IgD-negative memory B cell (primary cell): ENCODE data around the gene GRAMD4. TPM values are rescaled to one million over a fixed set of nuclear protein-coding genes. Genes with fewer than 3 reads are reported as not detected.
A peak's percentile ranks its signal among the peaks of the same experiment; 100 is the strongest.

Experiments
- H3K27ac Mint-ChIP-seq, 3 donors: one replicate each; pipeline ENCODE4 v1.8.0; 2020 to 2022; ENCODE audit warnings: mild to moderate bottlenecking in 3 of 3, mixed read lengths in 3 of 3, moderate library complexity in 1 of 3
- H3K27me3 Mint-ChIP-seq: one replicate; pipeline ENCODE4 v1.8.0; 2021; ENCODE audit warnings: mixed read lengths
- H3K36me3 Mint-ChIP-seq: one replicate; pipeline ENCODE4 v1.8.0; 2020; ENCODE audit warnings: mild to moderate bottlenecking, mixed read lengths
- H3K4me1 Mint-ChIP-seq, 3 donors: one replicate each; pipeline ENCODE4 v1.8.0; 2020 to 2022; ENCODE audit warnings: mixed read lengths in 3 of 3, mild to moderate bottlenecking in 1 of 3
- H3K4me3 Mint-ChIP-seq, 4 donors: one replicate each; pipeline ENCODE4 v1.8.0; 2020 to 2022; ENCODE audit warnings: mild to moderate bottlenecking in 4 of 4, mixed read lengths in 4 of 4, moderate library complexity in 3 of 4
- H3K9me3 Mint-ChIP-seq, 3 donors: one replicate each; pipeline ENCODE4 v1.8.0; 2020 to 2021; ENCODE audit warnings: mixed read lengths in 3 of 3, mild to moderate bottlenecking in 1 of 3
- polyA plus RNA-seq: library from polyadenylated mRNA; unstranded; fragments of 300-500 nt; fragmentation: Illumina TruSeq; gene quantifications from one replicate; pipeline ENCODE4 v1.2.3, GENCODE V29; 2021

The GRAMD4 gene
- polyA plus RNA-seq, 1 donor from 2014 or later, result 18.4 TPM

DNA sequence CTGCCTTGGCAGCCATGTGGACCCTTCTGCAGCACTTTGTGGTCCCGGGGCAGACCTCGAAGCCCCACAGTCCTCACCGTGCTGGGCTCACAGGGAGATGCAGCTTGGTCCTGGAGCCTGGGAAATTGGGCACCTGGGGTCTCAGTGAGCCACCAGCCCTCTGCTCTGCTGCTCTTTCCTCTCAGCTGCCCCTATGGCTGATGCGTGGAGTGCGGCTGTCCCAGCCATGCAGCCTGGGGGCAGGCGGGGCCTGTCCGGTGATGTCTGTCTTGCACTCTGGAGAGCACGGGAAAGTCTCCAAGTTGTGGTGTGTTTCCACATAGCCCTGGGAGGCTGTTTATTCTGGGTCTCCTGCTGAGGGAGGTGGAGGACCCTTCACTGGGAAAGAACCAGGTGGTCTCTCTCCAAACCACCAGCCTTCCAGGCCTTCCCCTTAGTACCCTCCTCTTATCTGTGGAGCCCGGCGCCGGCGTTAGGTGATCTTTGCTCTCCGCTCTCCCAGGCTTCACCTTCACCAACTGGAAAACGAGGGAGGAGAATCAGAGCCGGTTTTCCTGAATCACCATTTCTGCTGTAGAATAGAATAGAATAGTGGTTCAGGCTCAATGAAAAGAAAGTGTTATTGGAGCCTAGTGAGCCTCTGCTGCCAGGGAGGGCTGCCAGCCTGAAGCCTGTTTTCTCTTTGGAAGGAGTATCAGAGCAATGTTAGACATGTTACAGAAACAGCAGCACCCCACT lies 41.2 kb upstream of the GRAMD4 start:
- H3K36me3 Mint-ChIP-seq, result no peaks in the 10 kb centered on the region
- peak overlapping the region; percentile 88 to 97 (median 93) for H3K4me3 Mint-ChIP-seq
- peak overlapping the region in 1 of 3 donors; percentile 94 for H3K27ac Mint-ChIP-seq
- H3K9me3 Mint-ChIP-seq, result no peaks in the 10 kb centered on the region
- no peaks in the 10 kb centered on the region for H3K27me3 Mint-ChIP-seq
- H3K4me1 Mint-ChIP-seq, result peaks cover 36 to 61% (median 43%) of the 10 kb centered on the region in 3 donors

DNA sequence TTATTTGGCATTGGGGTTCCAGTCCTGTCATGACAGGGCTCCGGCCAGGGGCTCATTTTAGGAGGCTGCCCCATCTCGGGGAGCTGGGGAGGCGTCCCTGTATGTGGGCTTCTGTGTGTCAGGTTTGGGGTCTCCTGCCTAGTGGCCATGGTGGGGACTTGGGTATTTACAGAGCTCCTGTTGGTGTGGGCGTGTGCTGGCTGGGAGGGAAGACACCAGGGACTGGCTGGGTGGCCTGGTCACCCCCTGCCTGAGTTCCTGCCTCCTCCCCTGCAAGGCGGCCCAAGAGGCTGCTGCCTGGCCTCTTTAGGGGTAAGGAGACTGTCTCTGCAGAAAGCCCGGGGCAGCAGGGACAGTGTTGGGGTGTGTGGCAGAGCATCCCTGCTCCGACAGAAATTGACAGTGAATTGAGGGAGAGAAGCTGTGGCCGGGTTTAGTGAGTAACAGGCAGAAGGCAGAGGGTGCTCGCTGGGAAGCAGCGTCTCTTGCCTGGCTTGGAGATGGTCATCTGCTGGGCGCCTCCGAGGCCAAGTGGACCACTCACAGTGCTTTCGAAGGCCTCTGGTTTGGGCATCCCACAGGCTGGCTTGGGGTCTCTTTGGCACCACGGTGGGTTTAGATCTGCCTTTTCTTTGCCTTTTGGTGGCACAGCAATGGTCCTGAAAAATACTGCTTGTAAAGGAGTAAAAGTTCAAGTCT lies 40.3 kb upstream of the GRAMD4 start:
- Mint-ChIP-seq H3K9me3 (no peaks in the 10 kb centered on the region), H3K27ac (peak overlapping the region in 1 of 3 donors; percentile 91), H3K4me3 (peak overlapping the region; percentile 54 to 94 (median 84)), H3K4me1 (peaks cover 39 to 65% (median 43%) of the 10 kb centered on the region in 3 donors), H3K27me3 (no peaks in the 10 kb centered on the region), H3K36me3 (no peaks in the 10 kb centered on the region)

DNA sequence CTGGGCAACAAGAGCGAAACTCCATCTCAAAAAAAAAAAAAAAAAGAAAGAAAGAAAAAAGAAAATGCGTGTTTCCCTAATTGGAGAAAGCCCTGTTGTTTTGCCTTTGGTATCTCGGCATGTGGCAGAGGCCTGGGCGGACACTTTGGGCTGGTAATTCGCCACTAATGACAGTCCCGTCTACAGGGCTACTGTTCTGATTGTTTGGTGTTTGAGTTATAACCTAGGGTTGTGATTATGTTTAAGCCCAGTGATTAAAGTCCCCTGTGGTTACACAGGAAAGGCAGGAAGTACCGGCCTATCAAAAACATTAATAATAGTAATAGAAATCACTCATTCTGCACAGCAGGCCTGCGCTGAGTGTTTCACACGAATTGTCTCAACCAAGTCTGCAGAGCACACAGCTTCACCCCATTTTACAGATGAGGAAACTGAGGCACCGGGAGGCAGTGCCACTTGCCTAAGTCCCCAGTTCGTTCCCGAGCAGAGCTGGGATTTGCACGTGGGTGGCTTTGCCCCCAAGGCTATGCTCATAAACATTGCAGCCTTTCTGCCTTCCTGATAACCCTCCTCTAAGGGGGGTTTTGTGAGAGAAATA lies 39.1 kb upstream of the GRAMD4 start:
- peak overlapping the region in 2 of 3 donors; percentile 89 to 91 for H3K27ac Mint-ChIP-seq
- H3K4me3 Mint-ChIP-seq, result peak overlapping the region; percentile 46 to 92 (median 80)
- no peaks in the 10 kb centered on the region for H3K36me3 Mint-ChIP-seq
- no peaks in the 10 kb centered on the region for H3K27me3 Mint-ChIP-seq
- no peaks in the 10 kb centered on the region for H3K9me3 Mint-ChIP-seq
- peaks cover 39 to 60% (median 43%) of the 10 kb centered on the region in 3 donors for H3K4me1 Mint-ChIP-seq

DNA sequence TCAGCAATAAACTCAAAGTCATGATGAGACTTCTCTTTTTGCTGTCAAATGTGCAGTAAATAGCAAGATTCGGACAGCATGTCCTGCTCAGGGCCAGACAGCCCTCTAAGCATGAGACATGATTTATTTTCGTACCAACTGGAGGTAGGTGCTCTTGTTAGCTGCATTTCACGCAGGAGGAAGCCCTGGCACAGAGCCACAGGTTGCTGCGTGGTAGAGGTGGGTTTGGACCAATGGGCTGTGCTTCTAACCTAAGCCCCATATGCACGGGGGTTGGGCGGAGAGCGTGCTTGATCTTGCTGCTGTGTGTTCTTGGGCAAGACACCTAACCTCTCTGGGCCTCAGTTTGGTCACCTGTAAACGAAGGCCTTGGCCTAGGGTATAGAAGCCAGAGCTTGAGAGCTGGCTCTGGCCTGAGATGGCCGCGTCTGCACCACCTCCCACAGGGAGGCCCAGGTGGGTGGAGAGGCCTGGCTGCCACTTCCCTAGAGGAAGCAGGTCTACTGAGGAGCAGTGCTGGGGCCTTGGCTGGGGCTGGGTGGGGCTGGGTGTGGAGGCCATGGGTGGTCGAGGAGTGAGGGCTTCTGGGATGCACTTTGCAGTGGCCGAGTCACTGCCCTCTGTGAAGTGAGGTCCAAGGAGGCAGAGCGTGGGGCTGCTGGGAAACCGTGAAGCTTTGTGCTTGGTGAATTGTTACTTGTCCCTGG lies 38.5 kb upstream of the GRAMD4 start:
- Mint-ChIP-seq H3K27ac (peak overlapping the region; percentile 70 to 91 (median 89)), H3K9me3 (no peaks in the 10 kb centered on the region), H3K27me3 (no peaks in the 10 kb centered on the region), H3K36me3 (no peaks in the 10 kb centered on the region), H3K4me3 (peak overlapping the region; percentile 46 to 92 (median 80)), H3K4me1 (peaks cover 39 to 57% (median 40%) of the 10 kb centered on the region in 3 donors)

DNA sequence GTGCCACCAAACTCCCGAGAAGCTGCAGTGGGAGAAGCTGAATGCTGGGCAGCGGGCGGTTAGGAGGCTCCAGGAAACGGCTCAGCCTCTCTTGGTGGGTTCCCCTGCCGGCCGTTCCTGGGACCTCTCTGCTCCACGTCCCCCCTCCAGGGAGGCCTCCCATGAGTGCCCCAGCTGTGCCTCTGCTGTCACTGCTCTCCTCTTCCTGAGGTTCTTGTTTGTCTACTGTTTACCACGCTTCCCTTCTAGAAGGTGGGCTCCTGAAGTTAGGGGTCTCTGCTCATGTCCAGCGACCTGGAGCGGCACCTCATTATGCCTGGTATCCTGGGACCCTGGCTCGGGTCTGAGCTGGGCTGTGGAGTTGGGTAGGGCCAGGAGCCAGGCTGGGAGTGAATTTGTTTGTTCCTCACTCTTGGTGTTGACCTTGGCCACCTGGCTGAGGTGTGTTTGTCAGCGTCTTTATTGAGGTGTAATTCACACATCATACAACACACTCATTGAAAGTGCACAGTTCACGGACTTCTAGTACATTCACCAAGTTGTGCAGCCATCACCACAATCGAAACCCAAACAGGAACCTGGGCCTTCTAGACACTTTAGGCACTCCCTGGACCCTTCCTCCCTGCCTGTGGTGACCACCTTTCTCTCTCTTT lies 37.8 kb upstream of the GRAMD4 start:
- Mint-ChIP-seq H3K9me3 (no peaks in the 10 kb centered on the region), H3K36me3 (no peaks in the 10 kb centered on the region), H3K27me3 (no peaks in the 10 kb centered on the region), H3K27ac (peak overlapping the region in 2 of 3 donors; percentile 70 to 91), H3K4me1 (peaks cover 45 to 65% (median 47%) of the 10 kb centered on the region in 3 donors), H3K4me3 (peak overlapping the region; percentile 59 to 92 (median 88))

DNA sequence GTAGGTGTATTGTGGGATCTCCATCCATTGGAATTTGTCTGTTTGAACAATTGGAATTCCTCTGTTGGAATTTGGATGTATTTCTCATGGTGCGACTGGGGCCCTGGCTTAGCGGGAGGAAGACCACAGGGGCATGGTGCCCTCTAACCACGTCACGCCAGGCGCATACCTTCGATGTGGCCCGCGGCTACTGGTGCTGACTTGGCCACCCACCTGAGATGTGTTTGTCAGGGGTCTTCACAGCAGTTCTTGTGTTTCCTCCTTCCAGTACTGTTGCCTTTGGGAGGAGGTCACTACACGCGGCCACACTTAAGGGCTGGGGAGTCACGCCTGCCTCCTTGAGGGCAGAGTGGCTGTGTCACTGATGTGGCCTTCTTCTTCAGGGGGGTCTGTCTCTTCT lies 36.6 kb upstream of the GRAMD4 start:
- Mint-ChIP-seq H3K27ac (peak overlapping the region in 1 of 3 donors; percentile 91), H3K36me3 (peaks cover 1% of the 10 kb centered on the region), H3K9me3 (no peaks in the 10 kb centered on the region), H3K27me3 (no peaks in the 10 kb centered on the region), H3K4me3 (peak overlapping the region in 1 of 4 donors; percentile 92), H3K4me1 (peaks cover 48 to 63% (median 54%) of the 10 kb centered on the region in 3 donors)

DNA sequence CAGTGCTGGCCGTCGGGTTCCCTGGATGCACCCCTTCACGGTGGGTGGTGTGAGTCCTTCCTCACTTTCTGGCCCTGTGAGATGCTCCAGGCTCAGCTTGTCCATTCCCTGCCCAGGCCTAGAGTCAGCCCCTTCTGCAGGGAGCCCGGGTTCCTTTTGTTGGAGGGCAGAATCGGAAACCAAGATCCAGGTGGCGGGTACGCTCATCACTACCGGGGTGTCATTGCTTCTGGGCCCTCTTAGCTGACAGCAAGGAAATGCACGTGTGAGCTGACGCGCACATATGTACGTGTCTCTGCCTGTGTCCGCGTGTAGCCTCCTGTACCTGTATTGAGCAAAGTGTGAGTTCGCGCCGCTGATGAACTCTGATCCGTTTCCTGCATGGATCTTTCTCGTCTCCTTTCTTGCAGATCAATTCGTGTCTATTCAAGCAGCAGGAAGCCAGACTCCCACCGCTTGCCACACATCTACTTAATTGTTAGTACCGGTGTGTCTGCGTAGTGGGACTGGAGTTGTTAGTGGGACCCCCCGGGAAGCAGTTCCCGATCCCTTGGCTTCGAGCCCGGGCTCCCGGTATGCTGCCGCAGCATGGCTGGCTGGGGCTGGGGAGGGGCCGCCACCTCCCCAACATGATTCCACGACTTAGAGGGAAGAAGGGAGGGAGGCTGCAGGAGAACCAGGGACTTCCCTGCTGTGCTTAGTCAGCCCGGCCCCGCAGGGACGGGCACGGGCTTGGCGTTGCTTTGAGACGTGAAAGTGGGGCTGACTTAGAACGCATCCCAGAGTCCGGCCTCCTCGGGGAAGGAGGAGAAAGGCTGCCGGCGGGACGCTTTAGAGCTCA lies 35.9 kb upstream of the GRAMD4 start:
- peaks cover 1% of the 10 kb centered on the region for H3K36me3 Mint-ChIP-seq
- peak overlapping the region; percentile 68 to 91 (median 80) for H3K27ac Mint-ChIP-seq
- no peaks in the 10 kb centered on the region for H3K9me3 Mint-ChIP-seq
- no peaks in the 10 kb centered on the region for H3K27me3 Mint-ChIP-seq
- H3K4me1 Mint-ChIP-seq, result peaks cover 41 to 59% (median 55%) of the 10 kb centered on the region in 3 donors
- peak overlapping the region in 3 of 4 donors; percentile 5 to 30 (median 28) for H3K4me3 Mint-ChIP-seq

DNA sequence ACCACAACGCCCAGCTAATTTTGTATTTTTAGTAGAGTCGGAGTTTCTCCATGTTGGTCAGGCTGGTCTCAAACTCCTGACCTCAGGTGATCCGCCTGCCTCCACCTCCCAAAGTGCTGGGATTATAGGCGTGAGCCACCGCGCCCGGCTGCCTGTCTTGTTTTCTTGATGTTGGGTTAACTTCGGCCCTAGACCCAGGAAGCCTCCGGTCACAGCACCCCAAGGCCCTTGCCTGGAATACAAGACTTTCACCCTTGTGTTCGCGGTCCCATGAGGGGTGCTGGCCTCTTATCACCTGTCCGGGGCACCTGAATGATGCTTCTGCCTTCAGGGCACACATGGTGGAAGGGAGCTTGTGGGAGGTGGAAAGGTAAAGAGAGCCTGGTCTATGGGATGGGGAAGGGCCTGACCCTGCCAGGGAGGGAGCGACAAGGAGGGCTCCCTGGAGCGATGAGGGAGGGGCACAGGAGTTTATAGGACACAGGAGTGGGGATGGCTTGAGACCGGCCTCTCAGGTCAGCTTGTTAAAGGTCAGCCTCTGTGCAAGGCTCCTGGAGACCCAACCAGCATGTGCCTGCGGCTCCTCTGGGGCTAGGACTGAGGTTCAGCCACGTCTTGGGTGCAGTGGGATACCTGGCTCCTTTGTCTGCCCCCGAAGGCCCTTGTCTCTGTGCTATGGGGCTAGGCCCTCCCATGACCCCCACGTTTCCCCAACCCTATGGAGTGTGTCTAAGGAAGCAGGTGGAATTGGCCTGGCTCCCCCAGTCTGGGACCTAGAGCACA lies 34.7 kb upstream of the GRAMD4 start:
- Mint-ChIP-seq H3K36me3 (peaks cover 1% of the 10 kb centered on the region), H3K4me3 (peak overlapping the region in 1 of 4 donors; percentile 44), H3K27me3 (no peaks in the 10 kb centered on the region), H3K4me1 (peaks cover 32 to 55% (median 53%) of the 10 kb centered on the region in 3 donors), H3K9me3 (no peaks in the 10 kb centered on the region), H3K27ac (peak overlapping the region in 2 of 3 donors; percentile 48 to 70)

DNA sequence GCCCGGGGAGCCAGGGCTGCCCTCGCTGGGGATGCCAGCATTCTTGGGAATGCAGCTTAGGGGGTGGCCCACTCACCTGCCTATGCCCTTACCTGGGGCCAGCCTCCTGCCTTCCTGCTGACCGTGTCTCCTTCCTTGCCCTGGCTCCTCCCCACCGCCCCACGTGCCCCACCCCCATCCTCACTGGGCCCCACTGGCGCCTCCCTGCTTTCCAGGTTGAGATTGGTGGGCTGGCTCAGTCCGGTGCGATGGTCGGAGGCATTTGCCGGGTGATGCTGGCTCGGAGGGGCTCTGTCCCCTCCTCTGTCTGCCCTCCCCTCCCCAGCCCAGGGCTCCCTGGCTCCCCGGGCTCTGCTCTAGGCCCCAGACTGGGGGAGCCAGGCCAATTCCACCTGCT lies 34.1 kb upstream of the GRAMD4 start:
- H3K4me3 Mint-ChIP-seq, result peak overlapping the region in 2 of 4 donors; percentile 44 to 98
- peaks cover 26 to 53% (median 50%) of the 10 kb centered on the region in 3 donors for H3K4me1 Mint-ChIP-seq
- H3K27me3 Mint-ChIP-seq, result no peaks in the 10 kb centered on the region
- peak overlapping the region in 2 of 3 donors; percentile 98 to 100 for H3K27ac Mint-ChIP-seq
- H3K9me3 Mint-ChIP-seq, result no peaks in the 10 kb centered on the region
- H3K36me3 Mint-ChIP-seq, result peaks cover 1% of the 10 kb centered on the region

DNA sequence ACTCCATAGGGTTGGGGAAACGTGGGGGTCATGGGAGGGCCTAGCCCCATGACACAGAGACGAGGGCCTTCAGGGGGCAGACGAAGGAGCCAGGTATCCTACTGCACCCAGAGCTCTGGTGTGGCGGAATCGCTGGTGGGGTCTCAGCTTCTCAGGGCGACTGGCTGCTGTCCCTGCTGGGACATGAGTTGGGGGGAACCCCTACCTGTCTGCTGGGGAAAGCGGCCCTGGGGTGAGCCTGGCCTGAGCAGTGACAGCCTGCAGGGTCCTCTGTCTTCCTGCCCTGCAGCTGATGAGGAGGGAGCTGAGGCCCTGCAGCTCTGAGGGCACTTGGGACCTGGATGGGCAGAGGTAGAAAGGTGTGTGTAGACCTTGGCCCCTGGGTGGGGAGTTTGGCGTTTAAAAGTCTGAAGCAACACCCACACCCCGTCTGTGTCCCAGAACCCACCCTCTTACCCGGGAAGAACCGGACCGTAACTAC lies 33.6 kb upstream of the GRAMD4 start:
- Mint-ChIP-seq H3K9me3 (no peaks in the 10 kb centered on the region), H3K4me1 (peaks cover 22 to 51% (median 48%) of the 10 kb centered on the region in 3 donors), H3K4me3 (peak overlapping the region; percentile 78 to 98 (median 92)), H3K36me3 (peaks cover 1% of the 10 kb centered on the region), H3K27me3 (no peaks in the 10 kb centered on the region), H3K27ac (peak overlapping the region; percentile 96 to 100 (median 98))

DNA sequence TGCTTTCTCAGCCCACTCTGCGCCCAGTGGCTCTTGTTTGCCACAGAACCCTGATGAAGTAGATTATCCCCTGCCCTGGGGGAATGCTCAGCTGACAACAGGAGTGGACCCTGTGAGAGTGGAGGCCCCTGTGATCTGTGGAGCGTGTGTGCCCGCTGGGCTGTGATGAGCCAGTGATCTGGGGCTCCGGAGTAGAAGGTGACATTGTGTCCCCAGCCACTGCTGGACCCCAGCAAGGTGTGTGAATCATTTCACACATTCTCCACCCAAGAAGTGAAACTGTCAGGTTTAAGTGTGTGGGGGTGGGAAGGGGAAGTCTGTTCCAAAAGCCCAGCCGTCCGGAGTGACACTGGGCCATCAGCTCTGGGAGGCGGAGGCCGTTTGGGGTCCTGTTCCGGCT lies 33.1 kb upstream of the GRAMD4 start:
- Mint-ChIP-seq H3K4me3 (peak overlapping the region; percentile 78 to 98 (median 92)), H3K36me3 (peaks cover 1% of the 10 kb centered on the region), H3K27ac (peak overlapping the region; percentile 96 to 100 (median 98)), H3K27me3 (no peaks in the 10 kb centered on the region), H3K4me1 (peaks cover 19 to 52% (median 48%) of the 10 kb centered on the region in 3 donors), H3K9me3 (no peaks in the 10 kb centered on the region)

DNA sequence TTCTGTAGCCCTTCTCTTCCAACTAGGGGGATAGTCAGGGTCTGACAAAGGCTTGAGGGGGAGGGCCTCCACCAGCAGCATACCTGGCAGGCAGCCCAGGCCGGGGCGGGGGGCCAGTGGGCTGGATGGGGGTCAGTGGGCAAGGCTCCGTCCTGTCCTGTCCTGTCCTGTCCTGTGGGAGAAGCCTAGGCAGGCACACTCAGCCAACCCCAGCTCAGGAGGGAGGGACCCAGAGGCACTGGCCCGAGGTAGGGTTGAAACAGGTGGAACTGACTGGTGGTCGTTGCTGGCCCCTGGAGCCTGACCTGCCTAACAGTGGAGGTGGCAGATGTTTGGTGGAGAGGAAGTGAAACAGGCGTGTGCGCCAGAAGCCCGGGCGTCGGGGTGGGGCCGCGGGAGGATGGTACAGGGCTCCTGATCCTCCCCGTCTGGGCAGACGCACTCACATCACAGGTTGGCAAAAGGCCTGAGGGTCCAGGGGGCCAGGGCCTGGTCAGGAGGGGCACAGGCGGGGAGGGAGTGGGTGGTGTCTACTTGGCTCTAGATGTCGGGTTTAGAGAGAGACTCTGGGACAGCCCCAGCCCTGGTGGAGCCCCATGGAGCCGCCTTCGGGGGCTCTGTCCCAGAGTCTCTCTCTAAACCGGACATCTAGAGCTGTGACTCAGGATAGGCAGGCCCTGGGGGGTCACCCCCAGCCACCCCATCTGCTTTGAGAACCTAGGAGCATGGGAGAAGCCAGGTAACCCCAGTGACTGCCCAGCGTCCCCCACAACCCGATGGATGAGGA lies 32.5 kb upstream of the GRAMD4 start:
- Mint-ChIP-seq H3K36me3 (peaks cover 1% of the 10 kb centered on the region), H3K27me3 (no peaks in the 10 kb centered on the region), H3K4me3 (peak overlapping the region; percentile 78 to 98 (median 92)), H3K9me3 (no peaks in the 10 kb centered on the region), H3K4me1 (peaks cover 21 to 54% (median 49%) of the 10 kb centered on the region in 3 donors), H3K27ac (peak overlapping the region; percentile 96 to 100 (median 98))
